ENCODE results near the gene COL26A1.
A peak's percentile ranks its signal among the peaks of the same experiment; 100 is the strongest.
"Not testable (repeated sequence)": the region's sequence is repeated elsewhere in the genome, so short reads cannot be mapped to it uniquely, and the experiment has no call there.

Gene COL26A1

DNA sequence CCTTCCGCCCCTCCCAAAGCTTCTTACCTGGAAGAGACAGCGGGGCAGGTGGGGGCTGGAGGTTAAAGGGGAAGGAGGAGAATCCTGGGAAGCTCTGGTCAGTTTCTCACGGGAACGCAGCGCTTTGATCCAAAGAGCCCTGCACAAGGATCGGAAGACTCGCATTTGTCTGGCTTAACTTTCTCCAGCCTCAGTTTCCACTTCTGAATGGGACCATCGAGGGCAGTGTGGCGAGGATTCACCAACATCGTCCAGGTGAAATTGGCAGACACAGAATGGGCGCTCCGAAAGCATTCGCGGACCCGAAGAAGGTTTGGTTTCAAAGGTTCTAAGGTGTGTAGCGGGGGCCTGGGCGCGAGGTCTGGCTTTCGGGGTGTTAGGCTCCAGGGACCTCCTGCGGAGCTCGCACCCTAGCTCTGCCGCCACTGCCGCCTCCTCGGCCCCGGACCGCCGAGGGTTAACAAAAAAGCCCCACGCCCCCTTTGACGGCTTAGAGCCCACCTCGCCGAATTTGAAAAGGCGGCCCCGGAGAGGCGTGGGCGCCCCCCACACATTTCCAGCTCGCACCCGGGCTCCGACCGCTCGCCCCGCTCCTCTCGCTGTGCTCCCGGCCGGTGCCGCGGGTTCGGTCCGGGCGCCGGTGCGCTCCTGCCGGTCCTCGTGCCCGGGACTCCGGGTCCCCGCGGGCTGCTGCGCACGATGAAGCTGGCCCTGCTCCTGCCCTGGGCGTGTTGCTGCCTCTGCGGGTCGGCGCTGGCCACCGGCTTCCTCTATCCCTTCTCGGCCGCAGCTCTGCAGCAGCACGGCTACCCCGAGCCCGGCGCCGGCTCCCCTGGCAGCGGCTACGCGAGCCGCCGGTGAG is at the start of gene COL26A1:
TSS of gene COL26A1 (plus strand) at position 542 of the 862 bp plus-strand sequence. CDS start at position 700, 158 bp downstream.
- DNase-seq = no peak

DNA sequence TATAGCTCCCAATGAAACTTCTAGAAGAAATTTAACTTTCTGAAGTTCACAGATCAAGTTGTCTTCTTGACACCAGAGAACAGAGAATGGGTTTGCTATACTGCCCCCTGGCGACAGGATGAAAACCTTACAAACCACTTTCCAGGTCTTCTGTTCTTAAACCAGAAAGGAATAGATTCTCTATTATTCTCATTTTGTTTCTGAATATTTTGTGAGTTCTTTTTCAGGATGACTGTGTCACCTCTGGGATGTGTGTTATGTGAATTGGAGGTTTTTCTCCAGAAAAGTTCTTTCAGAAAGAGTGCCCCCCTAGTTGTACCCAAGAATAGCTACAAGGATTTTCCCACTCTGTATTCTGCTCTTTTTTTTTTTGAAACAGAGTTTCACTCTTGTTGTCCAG is 47.3 kb upstream of the COL26A1 start:
- peak; percentile 37 for DNase-seq

DNA sequence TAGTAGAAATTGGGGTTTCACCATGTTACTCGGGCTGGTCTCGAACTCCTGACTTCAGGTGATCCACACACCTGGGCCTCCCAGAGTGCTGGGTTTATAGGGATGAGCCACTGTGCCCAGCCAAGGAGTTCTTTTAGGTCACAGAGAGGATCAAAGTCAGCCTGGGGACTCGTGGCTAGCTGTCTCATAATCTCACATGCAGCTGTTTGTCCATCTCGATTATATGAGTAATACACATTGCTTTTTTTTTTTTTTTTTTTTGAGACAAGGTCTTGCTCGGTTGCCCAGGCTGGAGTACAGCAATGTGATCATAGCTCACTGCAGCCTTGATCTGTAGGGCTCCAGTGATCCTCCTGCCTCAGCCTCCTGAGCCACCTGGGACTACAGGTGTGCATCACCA is 43.3 kb upstream of the COL26A1 start:
- DNase-seq = no peak

DNA sequence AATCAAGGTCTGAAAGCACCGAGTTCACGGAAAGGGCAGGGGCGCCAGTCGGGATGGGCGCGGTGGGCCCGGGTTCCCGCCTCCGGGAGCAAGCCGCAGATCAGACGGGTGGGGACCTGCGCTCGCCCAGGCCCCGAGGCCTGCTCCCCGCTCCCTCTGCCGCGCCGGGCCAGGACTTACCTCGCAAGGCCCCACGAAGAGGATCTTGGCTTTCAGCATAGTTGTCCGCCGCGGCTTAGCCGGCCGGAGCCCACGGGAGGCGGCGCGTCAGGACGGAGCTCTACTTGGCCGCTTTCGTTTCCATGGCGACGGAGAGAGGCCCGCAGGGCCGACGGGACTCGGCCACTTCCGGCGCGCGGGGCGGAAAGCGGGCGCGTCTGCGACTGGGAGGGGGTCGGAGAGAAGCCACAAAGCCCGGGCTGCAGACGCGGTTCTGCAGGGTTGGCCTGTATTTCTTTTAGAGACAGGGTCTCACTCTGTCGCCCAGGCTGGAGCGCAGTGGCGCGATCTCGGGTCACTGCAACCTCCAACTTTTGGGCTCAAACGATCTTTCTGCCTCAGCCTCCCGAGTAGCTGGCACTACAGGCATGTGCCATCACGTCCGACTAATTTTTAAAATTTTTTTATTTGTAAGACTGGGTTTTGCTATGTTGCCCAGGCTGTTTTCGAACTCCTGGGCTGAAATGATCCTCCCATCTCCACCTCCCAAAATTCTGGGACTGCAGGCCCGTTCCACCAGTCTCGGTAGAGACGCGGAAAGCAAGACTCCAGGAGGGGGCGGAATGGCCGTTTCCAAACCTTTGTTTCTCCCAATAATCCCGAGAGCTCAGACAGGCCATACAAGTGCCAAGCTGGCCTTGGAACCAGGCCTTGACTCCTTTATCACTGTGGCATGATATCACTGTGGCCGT is 40.9 kb upstream of the COL26A1 start, which contains the start of gene IFT22:
TSS of gene IFT22 (minus strand) at position 322 of the 911 bp plus-strand sequence. CDS start at position 219, 103 bp downstream.
- DNase-seq = peak; percentile 70

DNA sequence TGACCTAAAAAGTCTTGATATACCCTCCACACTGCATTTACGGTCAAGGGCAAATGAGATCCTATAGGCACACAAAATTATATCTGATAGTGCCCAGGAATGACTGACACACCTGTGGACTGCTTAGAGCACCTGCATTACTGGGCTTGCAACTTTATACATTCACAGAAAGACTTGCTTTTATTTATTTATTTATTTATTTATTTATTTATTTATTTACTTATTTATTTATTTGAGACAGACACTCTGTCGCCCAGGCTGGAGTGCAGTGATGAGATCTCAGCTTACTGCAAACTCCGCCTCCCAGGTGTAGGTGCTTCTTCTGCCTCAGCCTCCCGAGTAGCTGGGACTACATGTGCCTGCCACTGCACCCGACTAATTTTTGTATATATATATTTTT is 34.5 kb upstream of the COL26A1 start:
- no peak for DNase-seq

DNA sequence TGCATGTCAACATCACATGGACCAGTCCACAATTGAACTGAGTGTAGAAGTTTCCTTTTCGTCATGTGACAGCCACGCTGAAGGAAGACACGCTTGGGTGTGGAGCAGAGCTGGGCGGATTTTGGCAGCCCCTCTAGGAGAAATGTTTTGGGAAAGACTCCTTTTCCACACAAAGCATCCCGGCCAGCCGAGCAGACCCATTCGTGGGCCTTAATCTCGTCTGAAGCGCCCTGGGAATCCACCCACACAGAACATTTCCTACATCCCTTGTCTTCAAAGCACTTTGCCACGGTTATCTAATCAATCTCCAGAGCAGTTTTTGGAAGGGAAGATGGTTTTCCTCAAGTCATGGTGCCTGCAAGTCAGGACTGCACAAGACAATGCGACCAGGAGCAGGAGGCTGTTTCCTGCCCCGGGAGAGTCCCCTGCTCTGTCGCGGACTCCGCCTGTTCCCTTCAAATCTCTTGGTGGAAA is 32.6 kb upstream of the COL26A1 start:
- DNase-seq = no peak

DNA sequence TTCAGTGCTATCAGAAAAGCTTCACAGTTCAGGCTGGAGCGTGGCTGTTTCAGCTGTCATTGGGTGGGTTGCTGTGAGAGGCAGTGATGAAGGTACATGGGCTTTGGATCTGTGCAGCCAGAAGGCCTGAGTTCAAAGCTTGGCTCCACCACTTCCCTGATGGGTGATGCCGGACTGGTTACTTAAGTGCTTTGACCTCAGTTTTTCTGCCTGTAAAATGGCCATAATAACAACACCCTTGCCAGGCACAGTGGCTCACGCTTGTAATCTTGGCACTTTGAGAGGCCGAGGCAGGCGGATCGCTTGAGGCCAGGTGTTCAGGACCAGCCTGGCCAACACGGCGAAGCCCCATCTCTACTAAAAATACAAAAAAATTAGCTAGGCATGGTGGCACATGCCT is 30.6 kb upstream of the COL26A1 start:
- no peak for DNase-seq

DNA sequence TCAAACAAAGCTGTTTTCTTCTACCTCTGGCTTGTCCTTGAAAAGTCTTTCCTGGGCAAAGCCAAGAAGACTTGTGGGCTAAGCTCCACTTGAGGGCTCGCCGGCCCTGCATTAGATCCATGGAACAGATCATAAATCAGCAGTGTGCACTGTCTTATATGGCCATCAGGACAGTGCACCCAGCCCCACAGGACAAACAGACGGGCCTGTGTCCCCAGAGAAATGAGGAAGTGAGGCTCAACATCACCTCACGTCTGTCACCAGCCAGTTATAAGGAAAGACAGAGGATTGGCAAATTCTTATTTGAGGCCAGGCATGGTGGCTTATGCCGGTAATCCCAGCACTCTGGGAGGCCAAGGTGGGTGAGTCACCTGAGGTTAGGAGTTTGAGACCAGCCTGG is 28.8 kb upstream of the COL26A1 start:
- DNase-seq = no peak

DNA sequence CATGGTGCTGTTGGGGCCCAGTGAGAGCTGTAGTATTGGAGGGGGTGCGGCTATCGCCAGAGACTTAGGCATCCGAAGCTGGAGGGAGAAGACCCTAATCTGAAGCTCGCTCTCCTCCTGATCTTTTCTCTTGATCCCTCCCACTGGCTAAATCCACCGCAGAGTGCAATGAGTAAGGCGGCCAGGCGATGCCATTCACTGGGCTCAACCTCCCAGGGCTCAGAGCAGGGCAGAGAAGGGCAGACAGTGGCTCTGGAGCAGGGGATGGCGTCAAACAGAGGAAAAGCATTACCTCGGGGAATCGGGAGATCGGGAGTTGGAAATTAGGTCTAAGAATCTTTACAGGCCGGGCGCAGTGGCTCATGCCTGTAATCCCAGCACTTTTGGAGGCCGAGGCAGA is 22.3 kb upstream of the COL26A1 start:
- no peak for DNase-seq

DNA sequence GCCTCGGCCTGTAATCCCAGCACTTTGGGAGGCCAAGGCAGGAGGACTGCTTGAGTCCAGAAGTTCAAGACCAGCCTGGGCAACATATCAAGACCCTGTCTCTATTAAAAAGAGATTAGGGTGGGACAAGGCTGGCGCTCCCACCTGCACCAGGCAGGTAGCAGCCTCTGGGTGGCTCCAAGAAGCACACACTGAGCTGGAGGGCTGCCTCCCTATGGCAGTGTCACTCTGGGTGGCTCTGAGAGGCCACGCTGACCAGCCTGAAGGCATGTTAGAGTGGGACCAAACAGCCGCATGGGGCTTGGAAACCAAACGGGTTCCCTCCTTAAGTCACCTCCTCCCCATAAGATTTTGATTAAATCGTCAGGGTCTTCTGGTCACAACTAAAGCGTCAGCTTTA is 19.8 kb upstream of the COL26A1 start:
- no peak for DNase-seq

DNA sequence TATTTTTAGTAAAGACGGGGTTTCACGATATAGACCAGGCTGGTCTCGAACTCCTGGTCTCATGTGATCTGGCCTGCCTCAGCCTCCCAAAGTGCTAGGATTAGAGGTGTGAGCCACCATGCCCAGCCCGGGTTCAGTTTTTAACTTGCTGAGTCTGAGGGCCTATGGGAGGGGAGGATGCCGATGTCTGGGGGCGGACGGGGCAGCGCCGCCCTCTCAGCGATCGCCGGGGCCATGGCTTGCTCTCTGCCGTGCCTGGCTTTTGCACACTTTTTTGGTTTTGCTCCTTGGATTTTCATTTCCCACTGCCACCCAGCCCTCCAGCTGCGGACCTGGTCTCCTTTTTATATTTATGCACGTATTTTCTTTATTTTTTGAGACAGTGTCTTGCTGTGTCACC is 15.2 kb upstream of the COL26A1 start:
- DNase-seq = no peak

DNA sequence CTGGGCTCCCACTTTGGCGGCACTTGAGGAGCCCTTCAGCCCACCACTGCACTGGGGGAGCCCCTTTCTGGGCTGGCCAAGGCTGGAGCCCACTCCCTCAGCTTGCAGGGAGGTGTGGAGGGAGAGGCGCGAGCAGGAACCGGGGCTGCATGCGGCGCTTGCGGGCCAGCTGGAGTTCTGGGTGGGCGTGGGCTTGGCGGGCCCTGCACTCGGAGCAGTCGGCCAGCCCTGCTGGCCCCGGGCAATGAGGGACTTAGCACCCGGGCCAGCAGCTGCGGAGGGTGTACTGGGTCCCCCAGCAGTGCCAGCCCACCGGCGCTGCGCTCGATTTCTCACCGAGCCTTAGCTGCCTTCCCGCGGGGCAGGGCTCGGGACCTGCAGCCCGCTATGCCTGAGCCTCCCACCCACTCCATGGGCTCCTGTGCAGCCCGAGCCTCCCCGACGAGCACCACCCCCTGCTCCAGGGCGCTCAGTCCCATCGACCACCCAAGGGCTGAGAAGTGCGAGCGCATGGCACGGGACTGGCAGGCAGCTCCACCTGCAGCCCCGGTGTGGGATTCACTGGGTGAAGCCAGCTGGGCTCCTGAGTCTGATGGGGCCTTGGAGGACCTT is 14.1 kb upstream of the COL26A1 start:
- DNase-seq = not testable (repeated sequence)

DNA sequence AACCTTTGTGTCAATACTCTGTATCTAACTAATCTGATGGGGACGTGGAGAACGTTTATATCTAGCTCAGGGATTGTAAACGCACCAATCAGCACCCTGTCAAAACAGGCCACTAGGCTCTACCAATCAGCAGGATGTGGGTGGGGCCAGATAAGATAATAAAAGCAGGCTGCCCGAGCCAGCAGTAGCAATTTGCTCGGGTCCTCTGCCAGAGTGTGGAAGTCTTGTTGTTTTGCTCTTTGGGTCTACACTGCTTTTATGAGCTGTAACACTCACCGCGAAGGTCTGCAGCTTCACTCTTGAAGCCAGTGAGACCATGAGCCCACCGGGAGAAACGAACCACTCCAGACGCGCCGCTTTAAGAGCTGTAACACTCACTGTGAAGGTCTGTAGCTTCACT is 13.4 kb upstream of the COL26A1 start:
- DNase-seq = not testable (repeated sequence)

DNA sequence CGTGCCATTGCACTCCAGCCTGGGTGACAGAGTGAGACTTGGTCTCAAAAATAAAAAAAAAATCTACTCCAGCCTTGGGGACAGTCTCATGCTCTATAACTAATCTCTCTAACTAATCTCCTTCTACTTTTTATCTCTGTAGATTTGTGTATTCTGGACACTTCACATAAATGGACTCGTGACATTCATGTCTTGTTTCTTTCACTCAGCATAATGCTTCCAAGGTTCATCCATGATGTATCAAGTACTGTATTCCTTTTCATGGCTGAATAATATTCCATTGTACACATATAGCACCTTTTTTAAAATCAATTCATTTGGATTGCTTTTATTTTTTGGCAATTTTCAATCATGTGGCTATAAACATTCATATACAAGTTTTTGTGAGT is 9.8 kb upstream of the COL26A1 start:
- no peak for DNase-seq

DNA sequence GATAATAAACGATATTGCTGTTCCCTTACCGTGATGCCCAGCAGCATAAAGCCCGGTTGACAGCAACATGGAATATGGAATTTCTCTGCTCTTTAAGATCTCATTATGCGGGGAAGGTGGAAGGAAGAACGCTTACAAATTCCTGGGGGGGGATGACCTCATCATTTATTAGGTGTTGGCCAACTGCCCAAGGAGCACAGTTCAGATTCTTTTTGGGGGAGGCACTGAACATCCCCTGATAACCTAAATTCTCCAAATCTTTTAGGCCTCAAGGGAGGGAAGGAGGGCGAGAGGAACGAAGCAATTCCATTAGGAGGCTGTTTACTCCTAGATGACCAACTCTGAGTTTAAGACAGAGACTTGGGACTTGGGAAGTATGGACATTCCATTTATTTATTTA is 5.2 kb upstream of the COL26A1 start:
- no peak for DNase-seq

DNA sequence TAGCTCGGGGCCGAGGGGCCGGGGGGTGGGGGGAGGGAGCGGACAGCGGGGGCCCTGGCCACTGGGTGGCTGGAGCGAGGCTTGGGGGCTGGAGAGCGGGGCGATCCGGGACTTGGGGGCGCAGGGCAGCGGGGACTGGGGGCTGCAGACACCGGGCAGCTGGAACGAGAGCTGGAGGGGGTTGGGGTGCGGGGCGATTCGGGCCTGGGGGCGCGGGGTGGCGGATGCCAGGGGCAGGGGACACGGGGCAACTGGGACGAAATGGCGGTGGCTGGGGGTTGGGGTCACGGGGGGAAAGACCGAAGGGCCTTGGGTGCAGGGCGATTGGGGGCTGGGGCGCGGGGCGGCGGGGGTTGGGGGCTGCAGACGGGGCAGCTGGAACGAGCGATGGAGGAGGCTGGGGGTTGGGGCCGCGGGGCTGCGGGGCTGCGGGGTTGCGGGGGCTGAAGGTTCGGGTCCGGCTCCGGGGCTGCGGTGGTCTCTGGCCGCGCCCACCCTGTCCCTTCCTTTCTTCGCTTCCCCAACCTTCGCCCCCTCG is 590 bp downstream of the COL26A1 start:
- no peak for DNase-seq

DNA sequence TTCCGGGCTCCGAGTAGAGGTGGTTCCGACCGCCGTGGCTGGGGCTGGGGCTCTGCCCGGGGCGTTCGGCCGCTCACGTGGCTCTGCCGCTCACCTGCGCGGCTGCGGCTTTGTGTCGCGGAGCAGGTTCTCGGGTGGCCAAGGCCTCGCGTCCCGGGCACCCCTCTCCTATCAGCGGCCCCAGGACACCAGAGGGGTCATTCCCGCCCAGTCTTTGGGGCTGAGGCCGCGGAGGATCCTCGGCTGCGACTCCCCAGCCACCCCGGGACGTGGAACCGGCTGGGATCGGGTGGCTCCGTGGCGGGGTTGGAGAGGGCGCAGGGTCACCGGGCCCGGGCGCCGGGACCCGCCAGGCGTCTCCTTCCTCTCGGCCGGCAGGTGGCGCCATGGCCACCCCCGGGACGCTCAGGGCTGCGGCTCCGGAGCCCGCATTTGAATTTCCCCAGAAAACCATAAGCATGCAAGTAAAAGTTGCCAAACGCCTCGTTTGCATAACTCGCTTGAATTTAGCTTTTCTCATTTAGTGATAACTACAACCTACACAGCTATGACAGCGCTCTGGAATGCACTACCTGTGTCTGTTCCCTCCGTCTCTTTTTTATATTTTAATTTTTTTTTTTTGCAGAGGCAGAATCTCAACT is 1.2 kb downstream of the COL26A1 start:
- DNase-seq = peak; percentile 48

DNA sequence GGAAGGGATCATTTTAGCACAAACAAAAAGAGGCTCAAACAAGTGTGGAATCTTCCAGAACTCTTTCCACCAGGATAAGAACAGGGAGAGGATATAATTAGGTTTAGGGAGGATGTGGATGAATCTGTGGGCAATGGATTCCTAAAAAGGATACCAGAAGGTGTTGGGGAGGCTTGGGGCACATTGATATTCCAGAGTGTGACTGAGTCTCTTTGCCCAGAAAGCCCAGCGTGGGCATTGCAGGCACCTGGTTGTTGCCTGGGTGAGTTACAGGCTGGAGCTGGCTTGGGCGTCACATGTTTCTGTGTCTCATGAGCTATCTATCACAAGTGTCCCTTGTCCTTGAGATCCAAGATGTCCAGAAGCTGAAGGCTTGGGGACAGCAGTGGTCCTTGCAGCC is 3.3 kb downstream of the COL26A1 start:
- DNase-seq = no peak

DNA sequence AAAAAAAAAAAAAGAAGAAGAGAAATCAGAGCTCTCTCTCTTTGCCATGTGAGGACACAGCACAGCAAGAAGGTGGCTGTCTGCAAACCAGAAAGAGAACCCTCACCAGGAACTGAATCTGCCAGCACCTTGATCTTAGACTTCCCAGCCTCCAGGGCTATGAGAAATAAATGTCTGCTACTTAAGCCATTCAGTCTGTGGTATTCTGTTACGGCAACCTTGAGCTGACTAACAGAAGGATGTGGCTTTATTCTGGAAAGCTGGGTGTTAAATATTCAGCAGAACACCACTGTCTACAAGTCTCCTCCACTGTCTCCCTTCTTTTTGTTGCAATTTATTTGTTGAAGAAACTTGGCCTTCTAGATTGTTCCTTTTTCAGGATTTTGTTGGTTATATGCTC is 5.0 kb downstream of the COL26A1 start:
- DNase-seq = no peak

DNA sequence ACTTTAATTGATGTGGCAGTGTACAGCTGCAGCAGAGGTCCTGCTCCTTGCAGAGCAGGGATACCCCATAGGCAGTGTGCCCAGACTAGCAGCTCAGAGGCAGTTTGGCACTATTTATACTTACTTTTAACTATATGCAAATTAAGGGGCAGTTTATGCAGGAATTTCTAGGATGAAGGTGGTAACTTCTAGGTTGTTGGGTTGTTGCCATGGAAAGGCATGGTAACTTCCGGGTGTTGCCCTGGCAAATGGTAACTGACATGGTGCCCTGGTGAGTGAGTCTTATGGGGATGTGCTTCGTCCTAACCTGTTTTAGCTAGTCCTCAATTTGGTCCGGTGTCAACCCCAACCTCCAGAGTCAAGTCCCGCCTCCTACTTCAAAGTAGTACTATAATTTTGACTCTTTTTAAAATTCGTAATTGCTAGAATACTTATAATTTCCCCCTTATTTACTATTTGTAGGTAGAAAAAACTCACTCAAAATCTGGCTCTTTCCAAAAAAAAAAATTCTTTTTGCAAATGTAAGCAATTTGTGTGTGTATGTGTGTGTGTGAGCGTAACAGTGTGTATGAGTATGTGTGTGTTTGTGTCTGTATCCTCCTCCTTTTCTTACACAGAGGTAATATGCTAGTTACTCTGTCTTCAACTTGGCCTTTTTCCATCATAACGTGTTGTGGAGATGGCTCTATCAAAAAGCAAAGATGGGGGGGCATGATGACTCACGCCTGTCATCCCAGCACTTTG is 5.9 kb downstream of the COL26A1 start:
- DNase-seq = no peak

DNA sequence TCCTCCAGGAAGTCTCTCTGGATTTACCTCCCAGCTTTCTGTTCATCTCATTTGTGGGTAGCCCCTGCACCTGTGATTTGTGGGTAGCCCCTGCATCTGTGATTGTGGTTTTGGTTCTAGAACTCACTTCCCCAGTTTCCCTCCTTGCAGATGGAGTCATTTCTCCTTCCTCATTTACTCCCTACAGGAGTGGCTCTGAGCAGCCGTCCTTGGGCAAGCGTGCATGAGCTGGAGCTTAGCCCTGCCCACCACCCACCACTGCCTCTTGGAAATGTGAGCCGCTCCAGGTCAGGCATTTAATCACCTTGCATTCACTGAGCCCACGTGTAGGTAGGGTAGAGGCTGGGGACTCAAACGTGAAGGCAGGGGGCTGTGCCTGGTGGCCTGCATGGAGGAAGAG is 8.2 kb downstream of the COL26A1 start:
- no peak for DNase-seq
